Tibial artery (tissue), 4 donors: Measurements from ENCODE around the gene UPP1.
"Not testable (repeated sequence)": the region's sequence is repeated elsewhere in the genome, so short reads cannot be mapped to it uniquely, and the experiment has no call there.

Experiments
- DNase-seq, 2 donors: peaks; one replicate each; pipeline ENCODE4 v3.0.0-alpha.2; 2019
- H3K27ac ChIP-seq, 2 donors: fragments of 200-600 bp; sonication (generic) in 1 of 2; 1 replicate in 1 of 2; 2 replicates in 1 of 2; pipeline ENCODE4 v1.5.1; 2018 to 2019; ENCODE audit warnings: mild to moderate bottlenecking in 1 of 2
- H3K27me3 ChIP-seq, 2 donors: fragments of 200-600 bp; sonication (generic) in 1 of 2; one replicate each; pipeline versions ENCODE4 v1.5.1 to v1.6.0; 2016 to 2019
- H3K36me3 ChIP-seq, 3 donors: fragments of 200-600 bp; sonication (generic) in 2 of 3; one replicate each; pipeline ENCODE4 v1.5.1; 2016 to 2019; ENCODE audit warnings: mild to moderate bottlenecking in 2 of 3
- H3K4me1 ChIP-seq, 4 donors: fragments of 200-600 bp; sonication (generic) in 2 of 4; 1 replicate in 3 of 4; 2 replicates in 1 of 4; pipeline ENCODE4 v1.5.1; 2016 to 2019
- H3K4me3 ChIP-seq, 2 donors: fragments of 200-600 bp; sonication (generic) in 1 of 2; 1 replicate in 1 of 2; 2 replicates in 1 of 2; pipeline ENCODE4 v1.5.1; 2018 to 2019; ENCODE audit warnings: mild to moderate bottlenecking in 2 of 2
- H3K9me3 ChIP-seq, 3 donors: fragments of 200-600 bp; sonication (generic) in 1 of 3; one replicate each; pipeline ENCODE4 v1.5.1; 2016 to 2019
- intact Hi-C: fragments of 100-400 bp; cut with DNase I; formaldehyde crosslinking; loops from one replicate; pipeline ENCODE4 v1.15.0; 2023; ENCODE audit warnings: low total_unique reads
- TF ChIP-seq, protein P1 (sequence below), 2 experiments: fragments of 200-600 bp in 1 of 2; fragments of 450-650 bp in 1 of 2; IDR thresholded peaks; one replicate each; pipeline ENCODE4 v1.5.1; 2017 to 2019; ENCODE audit warnings: antibody characterized with exemption in 2 of 2, mild to moderate bottlenecking in 1 of 2, moderate library complexity in 1 of 2

UPP1 gene

DNA sequence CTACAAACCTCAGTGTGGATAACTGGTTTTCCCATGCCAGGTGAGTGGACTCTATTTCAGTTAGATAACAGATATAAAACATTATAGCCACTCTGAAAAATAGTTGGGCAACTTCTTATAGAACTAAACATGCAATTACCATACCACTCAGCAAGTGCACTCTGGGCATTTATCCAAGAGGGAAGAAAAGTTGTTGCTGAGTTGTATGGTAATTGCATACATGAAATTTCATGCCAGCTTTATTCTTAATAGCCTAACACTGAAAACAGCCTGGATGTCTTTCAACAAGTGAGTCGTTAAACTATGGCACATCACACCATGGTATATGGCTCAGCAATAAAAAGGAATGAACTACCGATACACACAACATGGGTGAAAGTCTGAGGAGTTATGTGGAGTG, 10.6 kb upstream of the UPP1 start:
- no peaks in the 10 kb centered on the region for H3K9me3 ChIP-seq
- H3K27ac ChIP-seq, result no peak overlapping the region
- no peaks in the 10 kb centered on the region for H3K36me3 ChIP-seq
- intact Hi-C loops, result no loop called here
- DNase-seq, result no peak
- TF ChIP-seq, protein P1, sequence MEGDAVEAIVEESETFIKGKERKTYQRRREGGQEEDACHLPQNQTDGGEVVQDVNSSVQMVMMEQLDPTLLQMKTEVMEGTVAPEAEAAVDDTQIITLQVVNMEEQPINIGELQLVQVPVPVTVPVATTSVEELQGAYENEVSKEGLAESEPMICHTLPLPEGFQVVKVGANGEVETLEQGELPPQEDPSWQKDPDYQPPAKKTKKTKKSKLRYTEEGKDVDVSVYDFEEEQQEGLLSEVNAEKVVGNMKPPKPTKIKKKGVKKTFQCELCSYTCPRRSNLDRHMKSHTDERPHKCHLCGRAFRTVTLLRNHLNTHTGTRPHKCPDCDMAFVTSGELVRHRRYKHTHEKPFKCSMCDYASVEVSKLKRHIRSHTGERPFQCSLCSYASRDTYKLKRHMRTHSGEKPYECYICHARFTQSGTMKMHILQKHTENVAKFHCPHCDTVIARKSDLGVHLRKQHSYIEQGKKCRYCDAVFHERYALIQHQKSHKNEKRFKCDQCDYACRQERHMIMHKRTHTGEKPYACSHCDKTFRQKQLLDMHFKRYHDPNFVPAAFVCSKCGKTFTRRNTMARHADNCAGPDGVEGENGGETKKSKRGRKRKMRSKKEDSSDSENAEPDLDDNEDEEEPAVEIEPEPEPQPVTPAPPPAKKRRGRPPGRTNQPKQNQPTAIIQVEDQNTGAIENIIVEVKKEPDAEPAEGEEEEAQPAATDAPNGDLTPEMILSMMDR (IDR thresholded peaks at IDR 0.05), result no peak
- peaks cover 0 to 8% (median 2%) of the 10 kb centered on the region in 4 donors for H3K4me1 ChIP-seq
- H3K27me3 ChIP-seq, result no peaks in the 10 kb centered on the region
- H3K4me3 ChIP-seq, result no peak overlapping the region

DNA sequence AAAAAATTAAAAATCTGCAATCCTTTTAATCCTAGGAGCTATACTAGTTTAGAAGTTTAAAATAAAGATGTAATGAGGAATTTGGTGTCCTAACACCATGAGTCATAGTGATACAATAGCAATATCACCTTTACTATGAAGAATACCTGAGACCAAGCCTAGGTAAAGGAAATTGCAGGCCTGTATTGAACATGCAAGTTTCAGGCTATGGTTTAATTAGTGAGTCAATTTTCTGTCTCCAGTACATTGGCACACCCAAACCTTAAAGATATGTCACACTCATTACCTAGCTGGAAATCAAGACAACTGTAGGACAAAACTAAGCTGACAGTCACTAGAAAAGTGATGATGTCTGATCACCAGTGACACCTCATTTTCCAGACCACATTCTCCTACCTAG, 6.7 kb upstream of the UPP1 start:
- H3K36me3 ChIP-seq, H3K27ac ChIP-seq, H3K4me3 ChIP-seq, DNase-seq, H3K27me3 ChIP-seq, intact Hi-C loops, H3K9me3 ChIP-seq: not testable (repeated sequence)
- peaks cover 0 to 46% (median 35%) of the 10 kb centered on the region in 4 donors for H3K4me1 ChIP-seq

DNA sequence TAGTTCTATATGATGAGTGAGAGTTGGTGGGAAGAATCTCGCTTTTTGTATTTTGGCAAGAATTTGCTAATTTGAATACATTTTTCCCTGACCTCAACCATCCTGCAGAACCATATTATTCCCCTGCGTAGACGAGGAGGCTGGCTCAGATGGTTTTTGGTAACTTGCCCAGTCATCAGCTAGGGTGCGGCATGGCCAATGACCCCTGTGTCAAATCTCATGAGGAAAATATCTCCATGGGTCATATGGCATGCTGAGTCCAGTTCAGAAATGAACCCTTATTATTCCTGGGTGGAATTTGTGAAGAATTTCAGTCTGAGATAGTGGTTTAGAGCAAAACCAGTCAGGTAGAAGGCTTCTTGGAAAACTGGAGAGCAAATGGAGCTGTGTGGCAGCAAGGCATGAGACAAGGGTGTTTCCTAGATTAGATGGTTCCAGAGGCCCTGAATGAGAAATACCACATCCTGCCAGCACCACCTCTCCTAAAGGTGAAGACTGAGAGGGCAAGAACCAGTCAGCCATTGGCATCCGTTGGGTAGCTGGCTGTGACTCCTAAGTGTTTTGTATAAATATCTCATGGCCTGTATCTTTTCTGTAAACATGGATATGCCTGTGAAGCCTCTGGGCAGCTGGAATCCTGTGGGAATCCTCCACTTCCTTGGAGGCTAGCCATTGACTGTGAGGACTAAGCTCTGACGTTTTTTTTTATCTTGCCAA, 5.8 kb upstream of the UPP1 start:
- Histone ChIP-seq H3K4me3 (no peak overlapping the region), H3K27me3 (no peaks in the 10 kb centered on the region), H3K36me3 (no peaks in the 10 kb centered on the region), H3K27ac (peak overlapping the region; percentile 10 to 88), H3K4me1 (peaks cover 0 to 55% (median 43%) of the 10 kb centered on the region in 4 donors), H3K9me3 (no peaks in the 10 kb centered on the region)
- intact Hi-C loops, result no loop called here
- no peak for DNase-seq
- TF ChIP-seq, protein P1 (IDR thresholded peaks at IDR 0.05), result no peak

DNA sequence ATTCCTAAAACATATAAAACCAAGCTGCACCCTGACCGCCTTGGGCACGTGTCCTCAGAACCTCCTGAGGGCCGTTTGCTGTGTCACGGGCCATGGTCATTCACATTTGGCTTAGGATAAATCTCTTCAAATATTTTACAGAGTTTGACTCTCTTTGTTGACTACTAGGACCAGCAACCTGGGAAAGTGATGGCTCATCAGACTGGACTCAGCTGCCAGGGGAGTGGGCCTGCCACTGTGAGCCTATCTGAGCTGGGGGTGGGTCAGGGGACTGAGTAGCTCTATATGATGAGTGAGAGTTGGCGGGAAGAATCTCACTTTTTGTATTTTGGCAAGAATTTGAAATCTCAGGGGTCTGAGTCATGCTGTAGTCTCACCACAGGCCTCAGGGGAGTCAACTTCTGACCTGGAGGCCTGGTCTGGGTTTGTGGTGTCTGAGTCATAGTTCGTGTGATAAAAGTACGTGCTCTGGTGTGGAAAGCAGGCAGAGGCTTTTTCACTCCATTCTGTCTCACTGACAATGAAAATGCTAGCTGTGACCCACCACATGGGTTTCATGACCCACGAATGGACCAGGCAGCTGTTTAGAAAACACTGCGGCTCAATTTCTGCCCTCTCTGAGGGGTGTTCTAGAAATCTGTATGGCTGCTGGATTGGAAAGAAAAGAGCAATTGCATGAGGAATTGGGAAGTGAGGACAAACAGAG, 4.2 kb upstream of the UPP1 start:
- Histone ChIP-seq H3K4me3 (no peak overlapping the region), H3K27ac (peak overlapping the region; percentile 88 to 91), H3K9me3 (no peaks in the 10 kb centered on the region), H3K27me3 (no peaks in the 10 kb centered on the region), H3K36me3 (no peaks in the 10 kb centered on the region), H3K4me1 (peaks cover 0 to 57% (median 47%) of the 10 kb centered on the region in 4 donors)
- intact Hi-C loops, result no loop called here
- TF ChIP-seq, protein P1 (IDR thresholded peaks at IDR 0.05), result no peak
- peak; percentile 90 to 92 for DNase-seq

DNA sequence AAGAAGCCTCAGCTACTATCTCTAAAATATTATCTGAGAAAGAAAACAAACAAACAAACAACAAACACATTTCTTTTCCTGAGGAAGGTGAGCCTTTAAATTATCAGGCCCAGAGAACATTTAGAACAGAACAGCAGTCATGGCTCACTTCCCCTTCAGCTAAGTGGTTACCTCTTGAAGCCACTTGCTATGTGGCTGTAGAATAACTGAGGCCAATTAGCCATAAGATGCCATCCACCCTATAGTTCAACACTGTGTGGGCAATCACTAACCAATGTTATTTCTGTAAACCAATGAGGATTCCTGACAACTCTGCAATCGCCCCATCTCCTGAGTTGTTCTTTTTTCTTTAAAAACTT, 3.7 kb upstream of the UPP1 start:
- Histone ChIP-seq H3K36me3 (no peaks in the 10 kb centered on the region), H3K4me3 (no peak overlapping the region), H3K4me1 (peaks cover 0 to 63% (median 49%) of the 10 kb centered on the region in 4 donors), H3K27me3 (no peaks in the 10 kb centered on the region), H3K27ac (peak overlapping the region; percentile 88 to 91), H3K9me3 (no peaks in the 10 kb centered on the region)
- intact Hi-C loops, result no loop called here
- TF ChIP-seq, protein P1 (IDR thresholded peaks at IDR 0.05), result no peak
- DNase-seq, result no peak

DNA sequence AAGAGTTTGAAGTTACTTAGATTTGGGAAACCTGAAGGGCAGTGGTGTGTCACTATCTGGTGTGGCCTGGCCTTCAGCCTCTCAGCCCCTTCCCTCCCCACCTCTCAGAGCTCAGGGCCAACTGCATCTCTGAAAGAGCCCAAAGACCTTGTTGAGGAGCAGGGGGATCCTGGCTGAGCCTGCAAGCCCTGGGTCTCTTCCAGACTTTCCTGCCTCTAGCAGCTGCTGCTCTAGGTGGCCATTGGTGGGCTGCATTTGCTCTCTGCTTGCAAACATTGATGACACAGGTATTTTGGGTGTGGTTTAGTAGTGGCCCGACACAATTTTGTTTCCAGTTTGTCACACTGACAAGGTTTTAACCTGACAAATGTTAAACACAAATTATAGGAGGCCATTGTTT, 3.1 kb upstream of the UPP1 start:
- H3K36me3 ChIP-seq, result no peaks in the 10 kb centered on the region
- H3K4me3 ChIP-seq, result no peak overlapping the region
- peaks cover 0 to 64% (median 49%) of the 10 kb centered on the region in 4 donors for H3K4me1 ChIP-seq
- intact Hi-C loops, result no loop called here
- no peak for DNase-seq
- no peaks in the 10 kb centered on the region for H3K9me3 ChIP-seq
- no peaks in the 10 kb centered on the region for H3K27me3 ChIP-seq
- TF ChIP-seq, protein P1 (IDR thresholded peaks at IDR 0.05), result no peak
- H3K27ac ChIP-seq, result peak overlapping the region; percentile 88 to 91
